Neural crest cell (in vitro differentiated cells): ENCODE measurements around the gene WDR7. TPM values are rescaled to one million over a fixed set of nuclear protein-coding genes. Genes with fewer than 3 reads are reported as not detected.

Experiments used
- DNase-seq: peaks from one replicate; pipeline ENCODE4 v3.0.0; 2021; ENCODE audit warnings: low read depth, mixed read lengths, low spot score
- H3K27ac Mint-ChIP-seq: one replicate; pipeline ENCODE4 v1.8.0; 2021; ENCODE audit warnings: mild to moderate bottlenecking, mixed read lengths; ENCODE audit not compliant: unreplicated experiment
- H3K27me3 Mint-ChIP-seq: 2 replicates; pipeline ENCODE4 v1.8.0; 2021; ENCODE audit warnings: low read depth, mild to moderate bottlenecking, mixed read lengths
- H3K36me3 Mint-ChIP-seq: 2 replicates; pipeline ENCODE4 v1.8.0; 2021; ENCODE audit warnings: low read depth, mild to moderate bottlenecking, mixed read lengths
- H3K4me1 Mint-ChIP-seq: 2 replicates; pipeline ENCODE4 v1.8.0; 2021; ENCODE audit warnings: mixed read lengths
- H3K4me3 Mint-ChIP-seq: one replicate; pipeline ENCODE4 v1.8.0; 2021; ENCODE audit warnings: mild to moderate bottlenecking, mixed read lengths
- H3K9me3 Mint-ChIP-seq: 2 replicates; pipeline ENCODE4 v1.8.0; 2021; ENCODE audit warnings: mixed read lengths
- CTCF ChIP-seq: fragments of 200-600 bp; sonication (generic); conservative IDR thresholded peaks from 2 replicates; pipeline ENCODE4 v1.5.0; 2021; ENCODE audit warnings: antibody characterized with exemption, mild to moderate bottlenecking
- total RNA-seq: library from RNA; stranded (reverse); gene quantifications from 2 replicates; pipeline ENCODE4 v1.2.1, GENCODE V29; 2021

Gene WDR7
- total RNA-seq, 1 donor from 2014 or later, result 17.3 TPM

GRCh38 chr18:57023275-57023882, 372.2 kb downstream of the WDR7 start:
- no peaks in the 10 kb centered on the region for H3K9me3 Mint-ChIP-seq
- H3K4me1 Mint-ChIP-seq, result no peaks in the 10 kb centered on the region
- no peak for DNase-seq
- H3K4me3 Mint-ChIP-seq, result no peak overlapping the region
- H3K27ac Mint-ChIP-seq, result no peak overlapping the region
- H3K36me3 Mint-ChIP-seq, result peaks cover 4% of the 10 kb centered on the region
- no peaks in the 10 kb centered on the region for H3K27me3 Mint-ChIP-seq
- no peak for TF ChIP-seq CTCF

GRCh38 chr18:57025540-57025939, 374.4 kb downstream of the WDR7 start:
- H3K27ac Mint-ChIP-seq, result no peak overlapping the region
- no peaks in the 10 kb centered on the region for H3K9me3 Mint-ChIP-seq
- no peak overlapping the region for H3K4me3 Mint-ChIP-seq
- peaks cover 4% of the 10 kb centered on the region for H3K4me1 Mint-ChIP-seq
- no peaks in the 10 kb centered on the region for H3K27me3 Mint-ChIP-seq
- H3K36me3 Mint-ChIP-seq, result peaks cover 7% of the 10 kb centered on the region
- TF ChIP-seq CTCF, result no peak
- no peak for DNase-seq

GRCh38 chr18:57026316-57026715, 375.2 kb downstream of the WDR7 start:
- Mint-ChIP-seq H3K4me3 (no peak overlapping the region), H3K36me3 (peaks cover 7% of the 10 kb centered on the region), H3K4me1 (peaks cover 9% of the 10 kb centered on the region), H3K27ac (no peak overlapping the region), H3K27me3 (no peaks in the 10 kb centered on the region), H3K9me3 (no peaks in the 10 kb centered on the region)
- no peak for TF ChIP-seq CTCF
- no peak for DNase-seq

- DNase-seq, result no peak
These were observed 376.1 kb downstream of the WDR7 start for GRCh38 chr18:57027190-57027708.

GRCh38 chr18:57029761-57030160, 378.6 kb downstream of the WDR7 start:
- no peaks in the 10 kb centered on the region for H3K27me3 Mint-ChIP-seq
- no peak for DNase-seq
- no peak overlapping the region for H3K4me3 Mint-ChIP-seq
- no peaks in the 10 kb centered on the region for H3K9me3 Mint-ChIP-seq
- peaks cover 2% of the 10 kb centered on the region for H3K36me3 Mint-ChIP-seq
- H3K27ac Mint-ChIP-seq, result no peak overlapping the region
- peaks cover 9% of the 10 kb centered on the region for H3K4me1 Mint-ChIP-seq
- no peak for TF ChIP-seq CTCF

More at GRCh38 chr18:57027190-57027708, 376.1 kb downstream of the WDR7 start:
- no peak for TF ChIP-seq CTCF
- Mint-ChIP-seq H3K4me3 (no peak overlapping the region), H3K9me3 (no peaks in the 10 kb centered on the region), H3K4me1 (peaks cover 9% of the 10 kb centered on the region), H3K27me3 (no peaks in the 10 kb centered on the region), H3K36me3 (peaks cover 7% of the 10 kb centered on the region), H3K27ac (no peak overlapping the region)
